ENCODE measurements around the gene L3MBTL4.

DNA sequence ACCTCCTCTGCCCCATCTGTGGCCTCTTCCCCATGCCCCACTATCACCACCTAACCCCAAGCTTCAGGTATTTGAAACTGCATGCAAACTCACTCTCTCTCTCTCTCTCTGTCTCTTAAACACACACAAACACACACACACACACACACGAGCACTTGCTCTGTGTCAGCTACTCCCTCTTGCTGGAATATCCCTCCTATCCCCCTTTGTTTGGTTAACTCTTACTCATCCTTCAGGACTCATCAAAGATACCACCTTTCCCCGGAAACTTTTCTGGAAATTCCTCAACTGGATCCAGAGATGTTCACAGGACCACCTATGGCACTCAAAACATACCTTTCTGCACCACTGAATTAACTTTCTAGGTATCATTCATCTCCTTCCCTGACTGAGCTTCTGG, 296.6 kb downstream of the L3MBTL4 start:
- TF ChIP-seq GATA2 (IDR thresholded peaks at IDR 0.05; ENCODE audit: low read depth, low read length) (no peak), GATA3 (IDR thresholded peaks at IDR 0.05; ENCODE audit: low read depth, low read length) (no peak)
